ENCODE results near the gene PPIP5K1. TPM values are rescaled to one million over a fixed set of nuclear protein-coding genes. Genes with fewer than 3 reads are reported as not detected.

Gene PPIP5K1
- total RNA-seq, 2 donors from 2014 or later = 43.5 to 61.2 TPM

DNA sequence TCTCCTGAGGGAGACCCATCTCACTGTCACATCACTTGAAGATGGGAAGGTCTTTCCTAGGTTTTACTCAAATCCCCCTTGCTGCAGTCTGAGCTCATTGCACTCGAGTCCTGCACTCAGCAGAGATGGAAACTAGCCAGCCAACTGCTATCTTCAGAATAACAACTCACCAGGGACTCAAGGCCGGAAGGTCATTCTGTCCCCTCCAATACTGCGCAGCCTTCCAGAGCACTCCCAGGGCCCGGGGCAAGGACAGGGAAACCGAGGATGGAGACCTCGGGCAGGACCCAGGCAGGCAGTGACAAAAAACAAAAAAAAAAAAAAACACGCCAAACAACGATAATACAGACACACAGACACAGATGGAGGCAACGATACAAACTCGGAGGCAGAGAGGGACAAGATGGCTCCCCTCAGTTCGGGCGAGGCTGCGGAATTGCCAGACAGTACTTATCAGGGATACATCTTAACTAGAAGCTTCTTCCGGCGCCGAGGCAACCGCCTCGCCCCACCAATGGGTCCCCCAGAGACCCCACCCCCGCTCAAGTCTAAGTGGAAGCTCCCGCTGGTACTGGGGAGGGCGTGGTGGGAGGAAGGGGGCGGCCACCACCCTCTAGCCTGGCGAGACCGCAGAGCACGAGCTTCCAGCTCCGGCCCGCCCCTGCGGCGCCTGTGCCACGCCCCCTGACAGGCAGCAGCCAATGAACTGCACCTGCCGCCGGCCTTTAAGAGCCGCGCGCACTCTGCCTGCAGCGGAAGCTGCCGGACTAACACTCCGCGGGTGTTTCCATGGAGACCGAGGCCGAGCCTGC is 79.6 kb downstream of the PPIP5K1 start:
- H3K27ac ChIP-seq = peak overlapping the region; percentile 53 to 58
- peak; percentile 95 for ATAC-seq (ENCODE audit: insufficient number of reproducible peaks, low FRiP score, low read depth)
- DNase-seq (ENCODE audit: low spot score) = peak; percentile 95

DNA sequence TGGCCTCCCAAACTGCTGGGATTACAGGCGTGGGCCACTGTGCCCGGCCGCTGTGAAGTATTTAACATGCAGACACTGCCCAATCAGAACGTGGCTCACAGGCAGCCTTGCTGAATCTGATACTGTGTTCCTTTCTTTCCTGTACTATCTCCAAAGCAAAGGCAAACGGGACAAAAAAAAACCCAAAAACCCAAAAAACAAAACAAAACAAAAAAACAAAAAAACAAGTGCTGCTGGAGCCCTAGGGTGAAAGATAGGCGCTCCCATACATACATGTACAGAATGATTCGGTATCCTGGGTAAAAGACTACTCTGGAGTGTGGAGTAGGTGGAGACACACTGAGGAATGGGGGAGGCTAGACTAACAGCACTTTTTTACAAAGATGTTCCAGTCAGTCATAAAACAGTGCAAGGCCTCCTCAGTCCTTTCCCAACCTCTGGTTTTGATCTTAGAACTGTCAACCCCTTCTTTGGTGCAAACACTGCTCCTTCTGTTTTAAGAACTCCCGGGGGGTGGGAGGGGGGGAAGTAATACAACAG is 80.3 kb downstream of the PPIP5K1 start:
- peak overlapping the region; percentile 81 for H3K4me3 ChIP-seq
- DNase-seq (ENCODE audit: low spot score) = no peak
- no peaks in the 10 kb centered on the region for H3K27me3 ChIP-seq (replicated peaks; ENCODE audit: insufficient read depth)
- TF ChIP-seq, protein P1, sequence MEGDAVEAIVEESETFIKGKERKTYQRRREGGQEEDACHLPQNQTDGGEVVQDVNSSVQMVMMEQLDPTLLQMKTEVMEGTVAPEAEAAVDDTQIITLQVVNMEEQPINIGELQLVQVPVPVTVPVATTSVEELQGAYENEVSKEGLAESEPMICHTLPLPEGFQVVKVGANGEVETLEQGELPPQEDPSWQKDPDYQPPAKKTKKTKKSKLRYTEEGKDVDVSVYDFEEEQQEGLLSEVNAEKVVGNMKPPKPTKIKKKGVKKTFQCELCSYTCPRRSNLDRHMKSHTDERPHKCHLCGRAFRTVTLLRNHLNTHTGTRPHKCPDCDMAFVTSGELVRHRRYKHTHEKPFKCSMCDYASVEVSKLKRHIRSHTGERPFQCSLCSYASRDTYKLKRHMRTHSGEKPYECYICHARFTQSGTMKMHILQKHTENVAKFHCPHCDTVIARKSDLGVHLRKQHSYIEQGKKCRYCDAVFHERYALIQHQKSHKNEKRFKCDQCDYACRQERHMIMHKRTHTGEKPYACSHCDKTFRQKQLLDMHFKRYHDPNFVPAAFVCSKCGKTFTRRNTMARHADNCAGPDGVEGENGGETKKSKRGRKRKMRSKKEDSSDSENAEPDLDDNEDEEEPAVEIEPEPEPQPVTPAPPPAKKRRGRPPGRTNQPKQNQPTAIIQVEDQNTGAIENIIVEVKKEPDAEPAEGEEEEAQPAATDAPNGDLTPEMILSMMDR (IDR thresholded peaks at IDR 0.05) = no peak
- peaks cover 0 to 17% of the 10 kb centered on the region in 2 donors for H3K4me1 ChIP-seq (ENCODE audit: control insufficient read depth in 1 of 2, low read depth in 2 of 2)
- no peak overlapping the region for H3K27ac ChIP-seq
- H3K9me3 ChIP-seq = no peaks in the 10 kb centered on the region
- no peak for ATAC-seq (ENCODE audit: insufficient number of reproducible peaks, low FRiP score, low read depth)
- H3K36me3 ChIP-seq = no peaks in the 10 kb centered on the region

More for the DNA sequence above, 79.6 kb downstream of the PPIP5K1 start:
- TF ChIP-seq, protein P1 (IDR thresholded peaks at IDR 0.05) = peak; percentile 21
- no peaks in the 10 kb centered on the region for H3K36me3 ChIP-seq
- peak overlapping the region; percentile 81 for H3K4me3 ChIP-seq
- peaks cover 0 to 17% of the 10 kb centered on the region in 2 donors for H3K4me1 ChIP-seq (ENCODE audit: control insufficient read depth in 1 of 2, low read depth in 2 of 2)
- no peaks in the 10 kb centered on the region for H3K27me3 ChIP-seq (replicated peaks; ENCODE audit: insufficient read depth)
- H3K9me3 ChIP-seq = no peaks in the 10 kb centered on the region

DNA sequence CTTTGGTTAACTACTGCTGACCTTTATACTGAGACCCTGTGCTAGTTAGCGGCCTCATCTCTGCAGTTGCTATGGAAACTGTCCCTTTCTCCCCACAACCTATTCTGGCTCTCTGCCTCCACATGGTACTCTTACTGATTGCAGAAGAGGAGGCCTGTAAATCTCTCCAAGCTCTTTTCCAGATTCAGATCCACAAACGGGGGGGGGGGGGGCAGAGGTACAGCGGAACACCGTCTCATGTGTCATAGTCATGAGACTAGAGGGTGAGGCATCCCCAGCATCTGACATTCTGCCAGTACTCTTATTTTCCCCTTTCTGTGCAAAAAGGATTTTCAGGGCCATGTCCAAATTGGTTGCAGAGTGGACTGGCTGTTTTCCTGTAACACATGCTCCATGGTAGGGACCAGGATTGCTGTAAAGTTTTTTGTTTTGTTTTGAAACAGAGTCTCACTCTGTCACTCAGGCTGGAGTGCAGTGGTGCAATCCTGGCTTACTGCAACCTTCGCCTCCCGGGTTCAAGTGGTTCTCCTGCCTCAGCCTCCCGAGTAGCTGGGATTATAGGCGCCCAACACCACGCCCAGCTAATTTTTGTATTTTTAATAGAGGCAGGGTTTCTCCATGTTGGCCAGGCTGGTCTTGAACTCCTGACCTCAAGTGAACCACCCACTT is 80.9 kb downstream of the PPIP5K1 start:
- no peak for DNase-seq (ENCODE audit: low spot score)
- Histone ChIP-seq H3K9me3 (no peaks in the 10 kb centered on the region), H3K27me3 (replicated peaks; ENCODE audit: insufficient read depth) (no peaks in the 10 kb centered on the region), H3K4me1 (ENCODE audit: control insufficient read depth in 1 of 2, low read depth in 2 of 2) (peaks cover 0 to 17% of the 10 kb centered on the region in 2 donors), H3K4me3 (no peak overlapping the region), H3K27ac (no peak overlapping the region), H3K36me3 (no peaks in the 10 kb centered on the region)
- no peak for ATAC-seq (ENCODE audit: insufficient number of reproducible peaks, low FRiP score, low read depth)
- TF ChIP-seq, protein P1 (IDR thresholded peaks at IDR 0.05) = no peak

DNA sequence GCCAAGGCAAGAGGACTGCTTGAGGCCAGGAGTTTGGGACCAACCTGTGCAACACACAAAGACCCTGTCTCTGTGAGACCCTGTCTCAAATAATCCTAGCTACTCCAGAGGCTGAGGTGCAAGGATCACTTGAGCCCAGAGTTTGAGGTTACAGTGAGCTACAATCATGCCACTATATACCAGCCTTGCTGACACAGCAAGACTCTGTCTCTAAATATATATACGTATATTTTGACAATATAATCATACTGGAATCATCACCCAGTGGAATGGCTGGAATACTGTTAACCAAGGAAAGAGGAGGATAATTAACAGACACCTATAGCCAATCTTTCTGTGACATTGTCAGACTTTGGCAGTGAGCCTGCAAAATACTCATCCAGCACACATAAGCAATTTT is 81.6 kb downstream of the PPIP5K1 start:
- Histone ChIP-seq H3K4me3 (no peak overlapping the region), H3K27ac (no peak overlapping the region), H3K4me1 (ENCODE audit: control insufficient read depth in 1 of 2, low read depth in 2 of 2) (peaks cover 0 to 17% of the 10 kb centered on the region in 2 donors), H3K27me3 (replicated peaks; ENCODE audit: insufficient read depth) (no peaks in the 10 kb centered on the region), H3K36me3 (no peaks in the 10 kb centered on the region), H3K9me3 (no peaks in the 10 kb centered on the region)
- no peak for ATAC-seq (ENCODE audit: insufficient number of reproducible peaks, low FRiP score, low read depth)
- DNase-seq (ENCODE audit: low spot score) = no peak
- TF ChIP-seq, protein P1 (IDR thresholded peaks at IDR 0.05) = no peak

DNA sequence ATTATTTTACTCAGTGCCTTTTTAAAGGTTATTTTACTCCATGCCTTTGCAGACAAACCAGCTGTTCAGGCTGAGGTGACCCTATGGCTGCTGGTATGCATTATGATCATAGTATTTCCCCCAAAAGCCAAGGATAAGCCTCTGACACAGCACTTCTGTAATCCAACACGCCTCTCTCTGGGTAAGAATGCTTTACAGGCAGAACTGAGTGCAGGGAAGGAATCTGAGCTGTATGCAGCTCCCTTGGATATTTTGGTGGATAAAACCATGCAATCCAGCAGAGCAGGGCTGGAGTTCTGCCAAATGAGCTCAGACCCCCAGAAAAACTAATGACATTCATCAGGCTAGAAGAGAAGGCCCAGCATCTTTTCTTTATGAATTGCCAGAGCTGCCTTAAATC is 84.3 kb downstream of the PPIP5K1 start:
- Histone ChIP-seq H3K27me3 (replicated peaks; ENCODE audit: insufficient read depth) (no peaks in the 10 kb centered on the region), H3K4me3 (no peak overlapping the region), H3K36me3 (no peaks in the 10 kb centered on the region), H3K4me1 (ENCODE audit: control insufficient read depth in 1 of 2, low read depth in 2 of 2) (peaks cover 0 to 12% of the 10 kb centered on the region in 2 donors), H3K27ac (no peak overlapping the region), H3K9me3 (no peaks in the 10 kb centered on the region)
- ATAC-seq (ENCODE audit: insufficient number of reproducible peaks, low FRiP score, low read depth) (no peak), DNase-seq (ENCODE audit: low spot score) (no peak)
- TF ChIP-seq, protein P1 (IDR thresholded peaks at IDR 0.05) = no peak
